IPS-11a (cell line): ENCODE measurements around the gene TULP1.

Experiments used
- H3K4me3 ChIP-seq: one replicate; pipeline ENCODE4 v1.5.1; 2013; ENCODE audit warnings: low read depth, low read length, control low read depth

Gene TULP1

GRCh38 chr6:35485402-35485877 is 27.3 kb downstream of the TULP1 start:
- H3K4me3 ChIP-seq = no peak overlapping the region

GRCh38 chr6:35484921-35485392 is 27.7 kb downstream of the TULP1 start:
- H3K4me3 ChIP-seq = no peak overlapping the region

GRCh38 chr6:35483893-35484645 is 28.6 kb downstream of the TULP1 start:
- no peak overlapping the region for H3K4me3 ChIP-seq

GRCh38 chr6:35483490-35483889 is 29.2 kb downstream of the TULP1 start:
- no peak overlapping the region for H3K4me3 ChIP-seq

GRCh38 chr6:35483062-35483461 is 29.6 kb downstream of the TULP1 start:
- H3K4me3 ChIP-seq = no peak overlapping the region

DNA sequence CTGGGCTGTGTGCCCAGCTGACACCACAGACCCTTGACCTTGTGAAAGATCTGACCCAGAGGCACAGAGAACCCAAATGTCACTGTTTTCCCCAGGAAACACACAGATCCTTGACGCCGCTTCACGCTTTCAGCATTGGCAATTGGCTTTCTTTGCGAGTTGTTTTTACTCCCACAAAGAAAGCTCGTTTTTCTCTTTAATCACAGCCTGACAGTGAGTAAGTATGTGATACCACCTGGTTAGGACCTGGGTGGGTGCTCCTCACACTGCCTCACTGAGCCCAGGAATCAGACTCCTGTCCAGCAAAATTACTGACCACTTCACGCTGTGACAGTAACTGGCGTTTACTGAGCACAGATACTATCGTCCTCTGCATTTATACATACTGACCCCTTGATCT is 31.5 kb downstream of the TULP1 start:
- no peak overlapping the region for H3K4me3 ChIP-seq

- no peak overlapping the region for H3K4me3 ChIP-seq
Observed at GRCh38 chr6:35480176-35480575, 32.5 kb downstream of the TULP1 start.

- no peak overlapping the region for H3K4me3 ChIP-seq
Observed at GRCh38 chr6:35478259-35478658, 34.4 kb downstream of the TULP1 start.

GRCh38 chr6:35477551-35478179 is 35.0 kb downstream of the TULP1 start:
- no peak overlapping the region for H3K4me3 ChIP-seq

GRCh38 chr6:35477028-35477427 is 35.7 kb downstream of the TULP1 start:
- no peak overlapping the region for H3K4me3 ChIP-seq

DNA sequence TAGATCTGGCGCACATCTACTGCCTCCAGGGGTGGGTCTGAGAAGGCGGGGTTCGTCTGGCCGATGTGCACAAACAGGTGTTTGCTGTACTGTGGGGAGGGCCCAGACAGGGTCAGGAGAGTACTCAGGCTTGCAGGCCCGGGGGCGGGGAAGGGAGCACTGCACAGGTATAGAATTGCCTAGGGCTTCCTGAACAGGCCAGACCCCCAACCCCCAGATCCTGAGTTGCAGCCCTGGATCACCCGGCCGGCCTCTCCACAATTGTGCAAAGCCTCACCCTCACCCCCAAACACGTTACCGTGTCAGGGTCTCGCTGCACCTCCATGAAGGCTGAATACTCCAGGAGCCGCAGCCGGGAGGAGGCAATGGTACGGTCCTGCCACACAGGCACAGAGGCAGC is 36.7 kb downstream of the TULP1 start:
- no peak overlapping the region for H3K4me3 ChIP-seq

DNA sequence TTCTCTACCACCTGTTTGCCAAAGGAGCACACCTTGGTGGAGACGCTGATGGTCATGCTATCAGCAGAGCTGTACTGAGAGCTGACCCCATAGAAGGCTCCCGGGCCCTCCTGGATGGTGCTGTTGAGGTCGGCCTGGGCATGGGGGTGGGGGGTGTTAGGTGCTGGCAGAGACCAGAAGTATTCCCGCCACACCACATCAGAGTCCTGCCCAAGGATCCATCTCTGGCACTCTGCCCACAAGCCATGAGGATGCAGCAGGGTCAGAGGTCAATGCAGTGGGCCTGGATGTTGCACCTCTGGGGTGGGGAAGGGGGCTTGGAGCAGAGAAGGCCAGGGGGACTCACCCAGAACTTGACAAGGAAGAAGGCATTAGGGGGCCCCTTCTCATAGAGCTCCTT is 37.1 kb downstream of the TULP1 start:
- no peak overlapping the region for H3K4me3 ChIP-seq

DNA sequence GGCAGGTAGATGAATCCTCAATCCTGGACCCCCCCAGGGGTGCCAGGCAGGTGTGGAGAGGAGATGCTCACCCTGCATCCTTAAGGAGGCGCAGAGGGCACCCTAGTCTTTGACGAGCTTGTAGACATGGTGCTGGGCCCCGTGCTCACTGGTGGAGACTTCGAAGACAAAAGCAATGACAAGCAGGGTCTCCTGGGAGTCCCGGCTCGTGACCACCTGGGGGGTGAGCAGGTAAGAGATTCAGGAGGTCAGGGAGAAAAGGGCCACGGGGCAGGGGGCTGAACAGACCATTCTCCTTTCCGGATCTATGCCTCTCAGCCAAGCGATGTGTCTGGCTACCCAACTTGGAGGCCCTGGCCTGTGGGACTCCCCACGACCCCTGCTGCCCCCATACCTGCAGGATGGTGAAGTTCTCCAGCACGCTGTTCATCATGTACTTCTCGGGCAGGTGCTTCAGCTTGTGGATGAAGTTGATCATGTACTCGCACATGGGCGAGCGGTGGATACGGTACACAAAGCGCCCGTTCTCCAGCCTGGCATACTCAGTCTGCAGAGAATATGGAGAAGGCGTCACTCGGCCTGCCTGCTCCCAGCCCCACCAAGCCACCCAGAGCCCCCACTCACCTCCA is 37.6 kb downstream of the TULP1 start:
- H3K4me3 ChIP-seq = no peak overlapping the region

- no peak overlapping the region for H3K4me3 ChIP-seq
Observed at GRCh38 chr6:35474131-35474941, 38.4 kb downstream of the TULP1 start.

- no peak overlapping the region for H3K4me3 ChIP-seq
Observed at GRCh38 chr6:35473850-35474130, 38.9 kb downstream of the TULP1 start.

GRCh38 chr6:35473075-35473849 is 39.4 kb downstream of the TULP1 start:
- no peak overlapping the region for H3K4me3 ChIP-seq

DNA sequence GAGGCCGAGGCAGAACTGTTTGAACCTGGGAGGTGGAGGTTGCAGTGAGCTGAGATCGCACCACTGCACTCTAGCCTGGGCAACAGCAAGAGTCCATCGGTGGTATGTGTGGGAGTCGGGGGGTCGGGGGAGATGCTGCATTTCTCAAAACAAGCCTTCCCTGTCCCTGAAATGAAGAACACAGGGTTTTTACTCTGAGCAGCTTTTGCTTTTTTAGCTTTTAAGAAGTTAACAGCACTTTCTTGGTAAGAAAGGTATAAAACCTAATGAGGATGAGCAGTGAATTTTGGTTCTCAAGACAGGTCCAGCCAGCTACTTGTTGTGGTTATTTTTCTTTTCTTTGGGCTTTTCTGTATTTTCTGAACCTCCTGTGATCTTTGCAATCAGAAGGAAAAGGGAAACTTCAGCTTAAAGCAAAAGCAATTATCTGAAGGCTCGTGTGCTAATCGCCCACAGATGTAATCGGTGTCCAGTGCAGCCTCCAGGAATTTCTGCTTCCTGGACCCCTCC is 40.8 kb downstream of the TULP1 start:
- no peak overlapping the region for H3K4me3 ChIP-seq

GRCh38 chr6:35470663-35471120 is 42.0 kb downstream of the TULP1 start:
- peak overlapping the region; percentile 97 for H3K4me3 ChIP-seq

- H3K4me3 ChIP-seq = peak overlapping the region; percentile 97
Observed at GRCh38 chr6:35469751-35470662, 42.7 kb downstream of the TULP1 start.
